Stimulated activated CD8-positive, alpha-beta memory T cell treated with anti-CD3 and anti-CD28 coated beads, Interleukin-15, amount 100 ng/mL, for 4 hours (primary cell): ENCODE results near the gene GAS2L2.
"Not testable (repeated sequence)": the region's sequence is repeated elsewhere in the genome, so short reads cannot be mapped to it uniquely, and the experiment has no call there.

ENCODE experiments used
- DNase-seq, 2 donors: peaks; one replicate each; pipeline ENCODE4 v3.0.0-alpha.2; 2020; ENCODE audit warnings: low read depth in 2 of 2

GAS2L2 gene

GRCh38 chr17:35728551-35728950, 24.5 kb downstream of the GAS2L2 start:
- no peak for DNase-seq

- no peak for DNase-seq
Observed at GRCh38 chr17:35727635-35728034, 25.4 kb downstream of the GAS2L2 start.

- no peak for DNase-seq
Observed at GRCh38 chr17:35726953-35727460, 26.0 kb downstream of the GAS2L2 start.

GRCh38 chr17:35726127-35726952, 26.7 kb downstream of the GAS2L2 start:
- no peak for DNase-seq

- DNase-seq, result no peak
Observed at GRCh38 chr17:35725802-35726126, 27.3 kb downstream of the GAS2L2 start.

- DNase-seq, result no peak
Observed at GRCh38 chr17:35725058-35725457, 28.0 kb downstream of the GAS2L2 start.

- no peak for DNase-seq
Observed at GRCh38 chr17:35723735-35724134, 29.3 kb downstream of the GAS2L2 start.

- no peak for DNase-seq
Observed at GRCh38 chr17:35717475-35717874, 35.6 kb downstream of the GAS2L2 start.

- DNase-seq, result no peak
Observed at GRCh38 chr17:35716897-35717465, 36.1 kb downstream of the GAS2L2 start.

- DNase-seq, result no peak
Observed at GRCh38 chr17:35716173-35716572, 36.9 kb downstream of the GAS2L2 start.

- DNase-seq, result no peak
Observed at GRCh38 chr17:35715416-35715815, 37.6 kb downstream of the GAS2L2 start.

- no peak for DNase-seq
Observed at GRCh38 chr17:35714988-35715387, 38.1 kb downstream of the GAS2L2 start.

- DNase-seq, result no peak
Observed at GRCh38 chr17:35713069-35713728, 39.8 kb downstream of the GAS2L2 start.

GRCh38 chr17:35710950-35711349, 42.1 kb downstream of the GAS2L2 start:
- DNase-seq, result no peak

GRCh38 chr17:35709874-35710273, 43.2 kb downstream of the GAS2L2 start:
- no peak for DNase-seq

GRCh38 chr17:35708951-35709350, 44.1 kb downstream of the GAS2L2 start:
- DNase-seq, result no peak

GRCh38 chr17:35708149-35708548, 44.9 kb downstream of the GAS2L2 start:
- no peak for DNase-seq

- no peak for DNase-seq
Observed at GRCh38 chr17:35705705-35706104, 47.3 kb downstream of the GAS2L2 start.

GRCh38 chr17:35705230-35705629, 47.8 kb downstream of the GAS2L2 start:
- no peak for DNase-seq

- DNase-seq, result not testable (repeated sequence)
Observed at GRCh38 chr17:35703308-35703707, 49.7 kb downstream of the GAS2L2 start.

- DNase-seq, result no peak
Observed at GRCh38 chr17:35701491-35701890, 51.5 kb downstream of the GAS2L2 start.

- DNase-seq, result no peak
Observed at GRCh38 chr17:35700150-35700549, 52.9 kb downstream of the GAS2L2 start.

GRCh38 chr17:35698800-35699199, 54.2 kb downstream of the GAS2L2 start:
- DNase-seq, result no peak
